H1 (cell line): Measurements from ENCODE around the gene CAPG. TPM values are rescaled to one million over a fixed set of nuclear protein-coding genes. Genes with fewer than 3 reads are reported as not detected.

ENCODE experiments used
- CTCF ChIA-PET: fragments of 300-600 bp; sonication (Branson Sonifier 250); formaldehyde crosslinking; loops from one replicate; lab custom pipeline; 2021; ENCODE audit not compliant: partially characterized antibody; lab: Charles Lee
- POLR2A ChIA-PET: fragments of 300-600 bp; sonication (Branson Sonifier 250); formaldehyde crosslinking; loops from one replicate; lab custom pipeline; 2021; ENCODE audit warnings: inconsistent platforms; ENCODE audit not compliant: partially characterized antibody; lab: Charles Lee
- DNase-seq, 2 experiments: peaks; one replicate each; pipeline versions ENCODE4 v3.0.0 to v3.0.0-alpha.2; 2010 to 2022; ENCODE audit warnings: low spot score in 2 of 2, low read depth in 1 of 2, mixed read lengths in 1 of 2
- FAIRE-seq: peaks from 2 replicates; lab custom pipeline; 2011; peaks lifted over from hg19 to GRCh38; lab: Jason Lieb, UNC
- H2AFZ ChIP-seq: 2 replicates; pipeline ENCODE4 v1.8.1; 2012; ENCODE audit warnings: low read length, inconsistent platforms
- H2AK5ac ChIP-seq: 2 replicates; pipeline ENCODE4 v1.6.1; 2013; ENCODE audit warnings: low read depth, low read length
- H2BK120ac ChIP-seq: replicated peaks from 2 replicates; pipeline ENCODE3; 2013; ENCODE audit warnings: low read depth, low read length, inconsistent platforms
- H2BK12ac ChIP-seq: 2 replicates; pipeline ENCODE4 v1.6.1; 2013; ENCODE audit warnings: low read depth, low read length
- H2BK15ac ChIP-seq: 2 replicates; pipeline ENCODE4 v1.6.1; 2013; ENCODE audit warnings: low read length
- H2BK20ac ChIP-seq: 2 replicates; pipeline ENCODE4 v1.6.1; 2013; ENCODE audit warnings: low read length
- H2BK5ac ChIP-seq: 2 replicates; pipeline ENCODE4 v1.6.1; 2013; ENCODE audit warnings: low read depth, low read length
- H3K14ac ChIP-seq: 2 replicates; pipeline ENCODE4 v1.6.1; 2013; ENCODE audit warnings: inconsistent platforms; ENCODE audit not compliant: insufficient read length
- H3K18ac ChIP-seq: 2 replicates; pipeline ENCODE4 v1.6.1; 2013; ENCODE audit warnings: low read length; ENCODE audit errors: extremely low read depth
- H3K23ac ChIP-seq: 2 replicates; pipeline ENCODE4 v1.6.1; 2013; ENCODE audit warnings: inconsistent platforms; ENCODE audit not compliant: insufficient read length
- H3K23me2 ChIP-seq: 2 replicates; pipeline ENCODE4 v1.6.1; 2013; ENCODE audit warnings: low read depth, low read length
- H3K27ac ChIP-seq: 2 replicates; pipeline ENCODE4 v1.6.1; 2011; ENCODE audit warnings: low read depth, low read length, inconsistent platforms
- H3K27me3 ChIP-seq, 4 experiments: replicated peaks in 1 of 4; 1 replicate in 1 of 4; 2 replicates in 3 of 4; pipeline versions ENCODE4 v1.6.1 to v1.8.1; 2011 to 2013; ENCODE audit warnings: low read length in 3 of 4, mild to moderate bottlenecking in 3 of 4, inconsistent platforms in 2 of 4, mixed read lengths in 2 of 4, moderate library complexity in 1 of 4; ENCODE audit not compliant: control insufficient read depth in 3 of 4, insufficient read depth in 3 of 4; ENCODE audit errors: extremely low read depth in 1 of 4
- H3K36me3 ChIP-seq, 4 experiments: 2 replicates each; pipeline versions ENCODE4 v1.6.1 to v1.8.1; 2011 to 2013; ENCODE audit warnings: mild to moderate bottlenecking in 4 of 4, low read length in 3 of 4, moderate library complexity in 2 of 4, control low read depth in 1 of 4, inconsistent platforms in 1 of 4; ENCODE audit not compliant: insufficient read depth in 4 of 4, control insufficient read depth in 2 of 4
- H3K4ac ChIP-seq: replicated peaks from 2 replicates; pipeline ENCODE3; 2013; ENCODE audit warnings: low read length, low read depth, mixed read lengths, inconsistent platforms; ENCODE audit not compliant: insufficient read length
- H3K4me1 ChIP-seq, 4 experiments: replicated peaks in 1 of 4; 1 replicate in 1 of 4; 2 replicates in 3 of 4; pipeline versions ENCODE4 v1.6.1 to v1.8.1; 2011 to 2013; ENCODE audit warnings: low read length in 3 of 4, inconsistent platforms in 2 of 4, mixed read lengths in 1 of 4; ENCODE audit not compliant: insufficient read depth in 4 of 4, control insufficient read depth in 3 of 4
- H3K4me2 ChIP-seq, 2 experiments: 2 replicates each; pipeline versions ENCODE4 v1.6.1 to v1.8.1; 2011 to 2013; ENCODE audit warnings: low read depth in 2 of 2, low read length in 2 of 2, control low read depth in 1 of 2, inconsistent platforms in 1 of 2, mild to moderate bottlenecking in 1 of 2; ENCODE audit not compliant: insufficient read depth in 1 of 2
- H3K4me3 ChIP-seq, 4 experiments: fragments of 200-600, 300-600 bp in 1 of 4; sonication (generic), shearing (Covaris generic), sonication (Bioruptor Twin) in 1 of 4; 2 replicates each; pipeline versions ENCODE4 v1.5.1 to v1.8.1; 2011 to 2016; ENCODE audit warnings: low read length in 4 of 4, low read depth in 3 of 4, control low read depth in 2 of 4, inconsistent platforms in 2 of 4, mild to moderate bottlenecking in 2 of 4, mixed read lengths in 1 of 4, moderate library complexity in 1 of 4; ENCODE audit not compliant: insufficient read depth in 2 of 4; ENCODE audit errors: extremely low read depth in 1 of 4
- H3K56ac ChIP-seq: replicated peaks from 2 replicates; pipeline ENCODE3; 2013; ENCODE audit warnings: low read depth, mild to moderate bottlenecking, mixed read lengths, low read length, inconsistent platforms; ENCODE audit not compliant: insufficient read length
- H3K79me1 ChIP-seq: 2 replicates; pipeline ENCODE4 v1.6.1; 2013; ENCODE audit warnings: low read depth, low read length, control low read depth
- H3K79me2 ChIP-seq, 2 experiments: 2 replicates each; pipeline versions ENCODE4 v1.6.1 to v1.8.1; 2012 to 2013; ENCODE audit warnings: low read length in 2 of 2, mild to moderate bottlenecking in 2 of 2, inconsistent platforms in 1 of 2; ENCODE audit not compliant: insufficient read depth in 2 of 2, control insufficient read depth in 1 of 2
- H3K9ac ChIP-seq, 4 experiments: replicated peaks in 1 of 4; 1 replicate in 1 of 4; 2 replicates in 3 of 4; pipeline versions ENCODE4 v1.6.1 to v1.8.1; 2011 to 2013; ENCODE audit warnings: low read depth in 3 of 4, low read length in 3 of 4, control low read depth in 2 of 4, mild to moderate bottlenecking in 2 of 4, moderate library complexity in 2 of 4, inconsistent platforms in 1 of 4; ENCODE audit errors: extremely low read depth in 1 of 4
- H3K9me3 ChIP-seq, 2 experiments: 2 replicates each; pipeline versions ENCODE4 v1.6.1 to v1.8.1; 2012 to 2013; ENCODE audit warnings: mild to moderate bottlenecking in 2 of 2, moderate library complexity in 2 of 2, control low read depth in 1 of 2, inconsistent platforms in 1 of 2, low read depth in 1 of 2, low read length in 1 of 2, mixed read lengths in 1 of 2; ENCODE audit not compliant: insufficient read depth in 2 of 2
- H4K20me1 ChIP-seq, 2 experiments: replicated peaks in 1 of 2; 2 replicates each; pipeline versions ENCODE3 to v1.8.1; 2011 to 2013; ENCODE audit warnings: inconsistent platforms in 2 of 2, low read length in 2 of 2, mild to moderate bottlenecking in 1 of 2; ENCODE audit not compliant: insufficient read depth in 2 of 2, control insufficient read depth in 1 of 2
- H4K5ac ChIP-seq: 2 replicates; pipeline ENCODE4 v1.6.1; 2013; ENCODE audit warnings: low read length, low read depth, mixed read lengths, inconsistent platforms; ENCODE audit not compliant: insufficient read length
- H4K8ac ChIP-seq: 2 replicates; pipeline ENCODE4 v1.8.0; 2013; ENCODE audit warnings: mild to moderate bottlenecking, moderate library complexity, low read length, inconsistent platforms; ENCODE audit not compliant: insufficient read depth; ENCODE audit errors: extremely low read depth
- H4K91ac ChIP-seq: replicated peaks from 2 replicates; pipeline ENCODE3; 2013; ENCODE audit warnings: low read length, mixed read lengths, inconsistent platforms; ENCODE audit not compliant: insufficient read length
- ATF2 ChIP-seq: IDR thresholded peaks from 2 replicates; pipeline ENCODE4 v1.6.1; 2012; ENCODE audit warnings: low read length, inconsistent platforms
- CBX5 ChIP-seq: fragments of 300-800, 300-1000 bp; sonication (generic); IDR thresholded peaks from 2 replicates; pipeline ENCODE4 v1.7.1; 2016; ENCODE audit warnings: antibody characterized with exemption, low read length, low read depth
- CEBPB ChIP-seq: IDR thresholded peaks from 2 replicates; pipeline ENCODE4 v1.6.1; 2012; ENCODE audit warnings: low read depth, low read length
- CHD2 ChIP-seq: IDR thresholded peaks from 2 replicates; pipeline ENCODE4 v1.6.1; 2012; ENCODE audit warnings: low read length, improper control_type of control experiment
- JUND ChIP-seq: IDR thresholded peaks from 2 replicates; pipeline ENCODE4 v1.6.1; 2011; ENCODE audit warnings: mild to moderate bottlenecking, improper control_type of control experiment, low read length
- KDM1A ChIP-seq: fragments of 200-600, 300-600 bp; sonication (generic); IDR thresholded peaks from 2 replicates; pipeline ENCODE4 v1.7.1; 2016; ENCODE audit warnings: mild to moderate bottlenecking, low read length, borderline replicate concordance
- NANOG ChIP-seq: IDR thresholded peaks from 2 replicates; pipeline ENCODE4 v1.6.1; 2011; ENCODE audit warnings: low read length, low read depth, mild to moderate bottlenecking, inconsistent platforms; ENCODE audit not compliant: insufficient read depth, poor library complexity, severe bottlenecking
- POLR2A ChIP-seq, 2 experiments: IDR thresholded peaks; 1 replicate in 1 of 2; 2 replicates in 1 of 2; pipeline ENCODE4 v1.6.1; 2011; ENCODE audit warnings: low read depth in 2 of 2, low read length in 2 of 2, mild to moderate bottlenecking in 2 of 2; ENCODE audit errors: control extremely low read depth in 1 of 2
- POU5F1 ChIP-seq: IDR thresholded peaks from 2 replicates; pipeline ENCODE4 v1.6.1; 2011; ENCODE audit warnings: low read depth, mild to moderate bottlenecking, low read length, moderate library complexity
- SIX5 ChIP-seq: IDR thresholded peaks from 2 replicates; pipeline ENCODE4 v1.6.1; 2011; ENCODE audit warnings: mild to moderate bottlenecking, low read depth, low read length
- SP2 ChIP-seq: IDR thresholded peaks from 2 replicates; pipeline ENCODE4 v1.6.1; 2012; ENCODE audit warnings: mild to moderate bottlenecking, low read length, inconsistent platforms
- SRF ChIP-seq: IDR thresholded peaks from 2 replicates; pipeline ENCODE4 v1.6.1; 2011; ENCODE audit warnings: mild to moderate bottlenecking, low read depth, low read length, moderate library complexity
- TAF1 ChIP-seq: IDR thresholded peaks from 2 replicates; pipeline ENCODE4 v1.6.1; 2011; ENCODE audit warnings: mild to moderate bottlenecking, low read depth, low read length
- TAF7 ChIP-seq: optimal IDR thresholded peaks from 2 replicates; pipeline ENCODE3; 2011; ENCODE audit warnings: low read depth, mild to moderate bottlenecking, inconsistent platforms, low read length, moderate library complexity, borderline replicate concordance
- WGBS, 2 experiments: shearing (Covaris generic) in 1 of 2; methylation state at CpG; one replicate each; pipeline versions ENCODE4 v1.1.6 to v1.1.7; 2013 to 2015; ENCODE audit warnings: low lambda C conversion rate in 2 of 2, mixed read lengths in 2 of 2, inconsistent platforms in 1 of 2, low coverage in 1 of 2, missing lambda C conversion rate in 1 of 2; ENCODE audit not compliant: insufficient replicate concordance in 2 of 2, insufficient coverage in 1 of 2, insufficient read length in 1 of 2; ENCODE audit errors: extremely low coverage in 1 of 2, missing lambda C conversion rate in 1 of 2; 5-methylcytosine and 5-hydroxymethylcytosine counted together
- polyA plus RNA-seq, 7 experiments: library from polyadenylated mRNA; depleted of rRNA in 3 of 7; stranded (reverse) in 5 of 7; unstranded in 2 of 7; fragments of >200 nt in 5 of 7; fragments of 200-250 nt in 2 of 7; gene quantifications; 1 replicate in 5 of 7; 2 replicates in 1 of 7; 4 replicates in 1 of 7; pipeline versions ENCODE4 v1.2.1 to v1.2.3, GENCODE V29; 2011 to 2013; ENCODE audit warnings: missing spikeins in 2 of 7, mixed read lengths in 2 of 7
- total RNA-seq: library from RNA; stranded (reverse); fragmentation: NEBNext Ultra II Directional; extraction: Animal tissue kit (Norgen Biotek cat#: 25700); gene quantifications from 2 replicates; pipeline ENCODE4 v1.2.1, GENCODE V29; 2021

Gene CAPG
- total and polyA plus RNA-seq, 2 of the 8 experiments (the other 6 are each of a cell fraction or from before 2014, with no cell fraction given): 80.5 to 89.0 TPM

GRCh38 chr2:85397925-85398331 lies 12.2 kb downstream of the CAPG start:
- Histone ChIP-seq H3K27me3 (no peaks in the 10 kb centered on the region), H3K4me1 (peaks cover 0 to 6% (median under 1%) of the 10 kb centered on the region in 4 experiments; a peak in 2 of 7 replicates), H3K4me3 (no peak overlapping the region), H3K23me2 (no peaks in the 10 kb centered on the region), H3K4ac (no peak overlapping the region), H3K27ac (no peak overlapping the region), H3K9ac (no peak overlapping the region), H2BK12ac (no peak overlapping the region), H4K5ac (no peak overlapping the region), H2BK5ac (no peak overlapping the region), H3K56ac (no peak overlapping the region), H3K23ac (no peak overlapping the region), H3K14ac (no peak overlapping the region), H3K79me2 (no peaks in the 10 kb centered on the region), H3K4me2 (no peak overlapping the region), H3K79me1 (peaks cover 2% of the 10 kb centered on the region; the same call in 1 of the 2 replicates), H3K18ac (no peak overlapping the region), H3K9me3 (no peaks in the 10 kb centered on the region), H2AK5ac (no peak overlapping the region), H2BK20ac (no peak overlapping the region), H2BK120ac (no peak overlapping the region), H4K20me1 (no peaks in the 10 kb centered on the region), H4K8ac (no peak overlapping the region), H4K91ac (no peak overlapping the region), H2AFZ (no peak overlapping the region), H2BK15ac (no peak overlapping the region), H3K36me3 (peaks cover 0 to 3% (median 0%) of the 10 kb centered on the region in 4 experiments; a peak in 2 of 8 replicates)
- WGBS, 2 experiments: 86% methylated on average over 4 of the region's 4 CpGs; no CpG with 5 or more reads in 1 of the 2 experiments
- ChIA-PET POLR2A (interaction anchor here (1.1 to 25.0 kb wide), 4 partner anchors 9 to 147 kb away, joined by 3 to 396 read pairs (median 4); partner anchors contain the start of genes ELMOD3, MAT2A and RETSAT), CTCF (interaction anchor here (2.9 to 4.7 kb wide), 2 partner anchors 7 to 154 kb away, joined by 11 to 31 read pairs; no protein-coding TSS in a partner anchor)
- no peak for FAIRE-seq
- DNase-seq: no peak
- no peak for TF ChIP-seq ATF2
- TF ChIP-seq CEBPB: no peak
- no peak for TF ChIP-seq TAF1
- TF ChIP-seq POLR2A (IDR thresholded peaks at IDR 0.05; ENCODE audit: control extremely low read depth in 1 of 2, low read depth in 2 of 2, low read length in 2 of 2): no peak
- no peak for TF ChIP-seq SRF
- no peak for TF ChIP-seq NANOG
- no peak for TF ChIP-seq CHD2
- no peak for TF ChIP-seq SP2
- no peak for TF ChIP-seq SIX5
- TF ChIP-seq JUND: no peak
- TF ChIP-seq KDM1A: no peak
- no peak for TF ChIP-seq TAF7
- TF ChIP-seq CBX5: no peak
- TF ChIP-seq POU5F1: no peak
